ENCODE results near the gene CXCR6. TPM values are rescaled to one million over a fixed set of nuclear protein-coding genes. Genes with fewer than 3 reads are reported as not detected.

Gene CXCR6
- total RNA-seq, 1 donor from 2014 or later = 0.41 TPM

- DNase-seq = no peak
Observed at GRCh38 chr3:45922039-45922326, 21.3 kb upstream of the CXCR6 start.

DNA sequence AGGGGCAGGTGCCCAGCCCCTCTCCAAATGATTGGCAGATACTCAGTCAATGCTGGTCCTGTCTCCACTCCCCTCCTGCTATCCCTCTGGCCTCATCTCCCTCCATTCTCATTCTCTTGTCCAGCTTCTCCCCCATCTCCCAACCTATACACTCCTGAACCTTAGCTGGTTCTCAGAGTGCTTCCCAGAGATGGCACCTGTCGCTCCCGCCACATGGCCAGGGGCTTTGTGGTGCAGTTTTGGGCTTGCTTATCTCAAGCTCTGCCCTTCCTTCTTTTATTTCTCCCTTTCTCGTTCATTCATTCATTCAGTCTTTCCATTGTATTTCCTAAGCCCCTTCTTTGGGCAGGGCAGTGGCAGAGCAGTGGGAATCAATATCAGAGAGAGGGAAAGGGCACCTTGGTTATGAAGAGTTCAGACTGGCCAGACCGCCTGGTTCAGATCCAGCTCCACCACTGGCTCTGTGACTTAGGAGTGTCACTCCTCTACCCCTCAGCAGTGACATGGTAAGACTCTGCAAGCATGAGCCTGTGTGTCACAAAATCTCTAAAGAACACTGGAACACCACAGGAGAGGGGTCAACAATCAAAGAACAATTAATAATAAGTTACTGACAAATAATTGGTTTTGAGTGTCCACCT lies 20.2 kb upstream of the CXCR6 start:
- DNase-seq = no peak

GRCh38 chr3:45923755-45924154 lies 19.5 kb upstream of the CXCR6 start:
- no peak for DNase-seq

DNA sequence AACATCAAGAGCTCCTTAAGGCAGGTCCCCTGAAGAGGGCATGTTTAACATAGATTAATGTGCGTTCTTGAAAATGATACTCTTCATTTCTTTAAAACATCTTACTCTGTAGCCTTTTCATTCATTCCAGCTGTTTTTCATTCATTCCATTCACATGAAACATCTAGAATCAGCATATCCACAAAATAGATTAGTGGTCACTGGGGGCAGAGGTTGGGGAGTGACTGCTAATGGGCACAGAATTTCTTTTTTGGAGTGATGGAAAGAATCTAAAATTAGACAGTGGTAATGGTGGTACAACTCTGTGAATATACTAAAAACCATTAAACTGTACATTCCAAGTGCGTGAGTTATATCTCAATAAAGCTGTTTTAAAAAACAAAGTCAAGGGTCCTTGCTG lies 15.4 kb upstream of the CXCR6 start:
- DNase-seq = no peak

- peak; percentile 43 for DNase-seq
Observed at GRCh38 chr3:45929042-45929679, 14.1 kb upstream of the CXCR6 start.

DNA sequence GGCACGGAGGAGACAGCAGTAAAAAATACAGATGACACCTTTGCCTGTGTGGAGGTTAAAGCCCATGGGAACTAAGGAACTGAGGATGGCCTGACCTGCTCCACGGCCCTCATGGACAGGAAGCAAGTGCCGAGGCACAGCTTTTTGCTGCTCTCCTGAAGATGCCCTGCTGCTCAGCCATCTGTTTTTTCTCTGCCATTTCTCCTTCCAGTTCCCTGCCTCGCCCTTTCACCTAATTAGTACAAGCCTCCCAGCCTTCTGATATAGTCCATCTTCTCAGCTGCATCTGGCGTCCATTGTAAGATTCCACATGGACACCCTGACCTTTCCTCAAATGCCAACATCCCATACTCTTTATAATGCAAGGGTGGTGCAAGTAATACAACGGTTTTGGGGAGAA lies 11.8 kb upstream of the CXCR6 start:
- DNase-seq = no peak

- no peak for DNase-seq
Observed at GRCh38 chr3:45932112-45932511, 11.2 kb upstream of the CXCR6 start.

DNA sequence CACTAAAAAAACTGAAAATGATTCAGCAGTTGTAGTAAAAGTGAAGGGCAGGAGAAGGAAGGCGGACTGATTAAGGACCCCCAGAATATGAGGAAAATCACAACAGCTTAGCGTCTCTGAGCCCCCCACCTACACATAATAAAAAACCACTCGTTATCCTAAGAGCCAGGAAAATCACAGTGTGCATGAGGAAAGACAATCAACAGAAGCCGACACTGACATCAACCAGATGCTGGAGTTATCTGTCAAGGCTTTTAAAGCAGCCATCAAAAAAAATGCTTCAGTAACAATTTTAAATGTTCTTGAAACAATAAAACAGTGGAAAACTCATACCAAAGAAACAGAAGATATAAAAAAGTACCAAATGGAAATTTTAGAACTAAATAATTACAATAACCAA lies 9.7 kb upstream of the CXCR6 start:
- peak; percentile 35 for DNase-seq

GRCh38 chr3:45936261-45936660 lies 7.0 kb upstream of the CXCR6 start:
- no peak for DNase-seq

- DNase-seq = no peak
Observed at GRCh38 chr3:45937206-45938042, 5.8 kb upstream of the CXCR6 start.

GRCh38 chr3:45938043-45938435 lies 5.2 kb upstream of the CXCR6 start:
- no peak for DNase-seq

DNA sequence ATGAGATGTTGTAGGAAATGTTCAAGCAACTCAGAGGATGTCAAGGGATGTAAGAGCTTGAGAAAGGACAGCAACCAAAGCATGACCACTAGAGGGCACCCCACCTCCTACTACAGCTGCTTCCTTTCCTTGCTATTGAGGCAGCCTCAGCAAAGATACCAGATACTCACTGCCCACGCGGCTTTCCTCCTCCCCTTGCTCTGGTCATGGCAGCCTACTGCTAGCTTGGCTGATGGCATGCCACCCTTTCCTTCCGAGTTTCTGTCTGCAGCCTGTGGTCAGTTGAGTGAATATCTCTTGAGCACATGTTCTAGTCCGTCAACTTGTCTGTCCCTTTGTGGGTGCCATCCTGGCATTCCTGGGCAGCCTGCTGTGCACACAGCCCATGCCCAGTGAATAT lies 4.4 kb upstream of the CXCR6 start:
- peak; percentile 94 for DNase-seq

- peak; percentile 6 for DNase-seq
Observed at GRCh38 chr3:45939341-45939771, 3.9 kb upstream of the CXCR6 start.

- DNase-seq = peak; percentile 12
Observed at GRCh38 chr3:45940004-45940780, 3.1 kb upstream of the CXCR6 start.

GRCh38 chr3:45940781-45941365 lies 2.4 kb upstream of the CXCR6 start:
- no peak for DNase-seq

GRCh38 chr3:45942051-45942825 lies 1.0 kb upstream of the CXCR6 start:
- peak; percentile 39 for DNase-seq

GRCh38 chr3:45944830-45945620 lies 1.8 kb downstream of the CXCR6 start:
- DNase-seq = no peak

DNA sequence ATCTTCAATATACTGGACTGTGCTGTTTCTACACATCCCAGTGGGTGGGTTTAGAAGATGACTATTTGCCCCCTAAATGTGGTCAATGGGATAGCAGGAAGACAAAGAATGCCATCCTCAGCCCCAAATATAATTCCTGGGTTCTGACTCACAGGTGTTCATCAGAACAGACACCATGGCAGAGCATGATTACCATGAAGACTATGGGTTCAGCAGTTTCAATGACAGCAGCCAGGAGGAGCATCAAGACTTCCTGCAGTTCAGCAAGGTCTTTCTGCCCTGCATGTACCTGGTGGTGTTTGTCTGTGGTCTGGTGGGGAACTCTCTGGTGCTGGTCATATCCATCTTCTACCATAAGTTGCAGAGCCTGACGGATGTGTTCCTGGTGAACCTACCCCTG lies 3.0 kb downstream of the CXCR6 start:
- DNase-seq = no peak

DNA sequence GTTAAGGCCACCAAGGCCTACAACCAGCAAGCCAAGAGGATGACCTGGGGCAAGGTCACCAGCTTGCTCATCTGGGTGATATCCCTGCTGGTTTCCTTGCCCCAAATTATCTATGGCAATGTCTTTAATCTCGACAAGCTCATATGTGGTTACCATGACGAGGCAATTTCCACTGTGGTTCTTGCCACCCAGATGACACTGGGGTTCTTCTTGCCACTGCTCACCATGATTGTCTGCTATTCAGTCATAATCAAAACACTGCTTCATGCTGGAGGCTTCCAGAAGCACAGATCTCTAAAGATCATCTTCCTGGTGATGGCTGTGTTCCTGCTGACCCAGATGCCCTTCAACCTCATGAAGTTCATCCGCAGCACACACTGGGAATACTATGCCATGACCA lies 3.6 kb downstream of the CXCR6 start:
- no peak for DNase-seq

- no peak for DNase-seq
Observed at GRCh38 chr3:45947361-45947760, 4.1 kb downstream of the CXCR6 start.

DNA sequence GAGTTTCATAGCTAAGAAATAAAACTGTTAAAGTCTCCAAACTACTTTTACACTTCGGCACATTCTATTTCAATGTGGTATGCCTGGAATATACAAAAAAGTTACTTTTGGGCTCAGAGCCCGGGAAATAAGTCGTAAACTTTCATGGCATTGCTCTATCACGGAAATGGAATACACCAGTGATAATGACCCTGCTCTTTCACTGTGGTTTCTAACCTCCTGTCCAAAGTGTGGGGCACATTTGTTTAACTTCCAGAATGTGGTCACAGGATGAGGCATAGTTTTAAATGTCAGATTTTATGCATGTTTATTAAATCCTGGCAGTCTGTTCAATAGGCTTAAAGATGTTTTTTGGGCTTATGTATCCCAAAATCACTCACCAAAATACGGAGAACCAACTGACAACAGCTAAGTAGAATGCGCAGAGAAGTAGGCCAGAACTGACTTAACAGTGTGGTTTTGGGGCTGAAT lies 5.1 kb downstream of the CXCR6 start:
- no peak for DNase-seq
